NCI-H524 (cell line): ENCODE measurements around the gene VWA2.

Experiments
- DNase-seq, 2 experiments: peaks; one replicate each; lab custom pipeline; 2025; lab: John Stamatoyannopoulos, UW

Gene VWA2

GRCh38 chr10:114297136-114297705 lies 58.2 kb downstream of the VWA2 start:
- no peak for DNase-seq

GRCh38 chr10:114300036-114300645 lies 61.1 kb downstream of the VWA2 start:
- no peak for DNase-seq

GRCh38 chr10:114301177-114301576 lies 62.1 kb downstream of the VWA2 start:
- no peak for DNase-seq

- no peak for DNase-seq
Observed at GRCh38 chr10:114301951-114302710, 63.1 kb downstream of the VWA2 start.

GRCh38 chr10:114303556-114303955 lies 64.5 kb downstream of the VWA2 start:
- no peak for DNase-seq

- DNase-seq: peak; percentile 33 to 66
Observed at GRCh38 chr10:114304017-114304570, 65.0 kb downstream of the VWA2 start.

- peak; percentile 28 to 41 for DNase-seq
Observed at GRCh38 chr10:114304571-114305421, 65.7 kb downstream of the VWA2 start.

- no peak for DNase-seq
Observed at GRCh38 chr10:114305521-114305925, 66.5 kb downstream of the VWA2 start.

- no peak for DNase-seq
Observed at GRCh38 chr10:114306116-114306973, 67.3 kb downstream of the VWA2 start.

- DNase-seq: no peak
Observed at GRCh38 chr10:114307731-114308130, 68.7 kb downstream of the VWA2 start.

- no peak for DNase-seq
Observed at GRCh38 chr10:114308531-114309363, 69.7 kb downstream of the VWA2 start.

GRCh38 chr10:114309364-114309651 lies 70.3 kb downstream of the VWA2 start:
- no peak for DNase-seq

- DNase-seq: no peak
Observed at GRCh38 chr10:114310346-114310745, 71.3 kb downstream of the VWA2 start.

- DNase-seq: no peak
Observed at GRCh38 chr10:114311023-114311422, 72.0 kb downstream of the VWA2 start.

GRCh38 chr10:114311496-114312209 lies 72.6 kb downstream of the VWA2 start:
- DNase-seq: no peak

GRCh38 chr10:114313139-114313538 lies 74.1 kb downstream of the VWA2 start:
- no peak for DNase-seq

GRCh38 chr10:114313866-114314265 lies 74.8 kb downstream of the VWA2 start:
- DNase-seq: no peak

- no peak for DNase-seq
Observed at GRCh38 chr10:114315566-114316420, 76.7 kb downstream of the VWA2 start.

- no peak for DNase-seq
Observed at GRCh38 chr10:114316744-114317143, 77.7 kb downstream of the VWA2 start.
